SK-N-SH treated with all-trans-retinoic acid at 6 μM for 48 hours (cell line): Measurements from ENCODE around the gene KEAP1.

Source experiments
- PPARA ChIP-seq: fragments of 250-450 bp; sonication (Bioruptor Pico); IDR thresholded peaks from 2 replicates; pipeline ENCODE4 v1.5.0; 2020; ENCODE audit warnings: mild to moderate bottlenecking, borderline replicate concordance
- RARB ChIP-seq: fragments of 250-450 bp; sonication (Bioruptor Pico); IDR thresholded peaks from 2 replicates; pipeline ENCODE4 v1.8.0; 2021; ENCODE audit warnings: mild to moderate bottlenecking, moderate library complexity
- TF ChIP-seq, protein P1 (sequence below): fragments of 250-450 bp; sonication (Bioruptor Pico); IDR thresholded peaks from 2 replicates; pipeline ENCODE4 v1.5.1; 2021; ENCODE audit warnings: mild to moderate bottlenecking, moderate library complexity

- TF ChIP-seq RARB (CRISPR knock-in tag) (no peak), PPARA (CRISPR knock-in tag) (no peak)
- TF ChIP-seq, protein P1, sequence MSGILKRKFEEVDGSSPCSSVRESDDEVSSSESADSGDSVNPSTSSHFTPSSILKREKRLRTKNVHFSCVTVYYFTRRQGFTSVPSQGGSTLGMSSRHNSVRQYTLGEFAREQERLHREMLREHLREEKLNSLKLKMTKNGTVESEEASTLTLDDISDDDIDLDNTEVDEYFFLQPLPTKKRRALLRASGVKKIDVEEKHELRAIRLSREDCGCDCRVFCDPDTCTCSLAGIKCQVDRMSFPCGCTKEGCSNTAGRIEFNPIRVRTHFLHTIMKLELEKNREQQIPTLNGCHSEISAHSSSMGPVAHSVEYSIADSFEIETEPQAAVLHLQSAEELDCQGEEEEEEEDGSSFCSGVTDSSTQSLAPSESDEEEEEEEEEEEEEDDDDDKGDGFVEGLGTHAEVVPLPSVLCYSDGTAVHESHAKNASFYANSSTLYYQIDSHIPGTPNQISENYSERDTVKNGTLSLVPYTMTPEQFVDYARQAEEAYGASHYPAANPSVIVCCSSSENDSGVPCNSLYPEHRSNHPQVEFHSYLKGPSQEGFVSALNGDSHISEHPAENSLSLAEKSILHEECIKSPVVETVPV = no peak
These were observed 60.5 kb downstream of the KEAP1 start for GRCh38 chr19:10442698-10443097.
